ENCODE measurements around the gene LYRM2. TPM values are rescaled to one million over a fixed set of nuclear protein-coding genes. Genes with fewer than 3 reads are reported as not detected.

The LYRM2 gene
- total RNA-seq, 6 experiments from 2014 or later, result 39.9 to 48.4 (median 44.9) TPM

- Mint-ChIP-seq H3K36me3 (ENCODE audit: low read depth) (no peaks in the 10 kb centered on the region), H3K9me3 (no peaks in the 10 kb centered on the region), H3K4me1 (ENCODE audit: low read depth) (no peaks in the 10 kb centered on the region), H3K4me3 (no peak overlapping the region), H3K27ac (no peak overlapping the region), H3K27me3 (ENCODE audit: insufficient read depth) (peaks cover 17% of the 10 kb centered on the region)
- TF ChIP-seq, protein P1, sequence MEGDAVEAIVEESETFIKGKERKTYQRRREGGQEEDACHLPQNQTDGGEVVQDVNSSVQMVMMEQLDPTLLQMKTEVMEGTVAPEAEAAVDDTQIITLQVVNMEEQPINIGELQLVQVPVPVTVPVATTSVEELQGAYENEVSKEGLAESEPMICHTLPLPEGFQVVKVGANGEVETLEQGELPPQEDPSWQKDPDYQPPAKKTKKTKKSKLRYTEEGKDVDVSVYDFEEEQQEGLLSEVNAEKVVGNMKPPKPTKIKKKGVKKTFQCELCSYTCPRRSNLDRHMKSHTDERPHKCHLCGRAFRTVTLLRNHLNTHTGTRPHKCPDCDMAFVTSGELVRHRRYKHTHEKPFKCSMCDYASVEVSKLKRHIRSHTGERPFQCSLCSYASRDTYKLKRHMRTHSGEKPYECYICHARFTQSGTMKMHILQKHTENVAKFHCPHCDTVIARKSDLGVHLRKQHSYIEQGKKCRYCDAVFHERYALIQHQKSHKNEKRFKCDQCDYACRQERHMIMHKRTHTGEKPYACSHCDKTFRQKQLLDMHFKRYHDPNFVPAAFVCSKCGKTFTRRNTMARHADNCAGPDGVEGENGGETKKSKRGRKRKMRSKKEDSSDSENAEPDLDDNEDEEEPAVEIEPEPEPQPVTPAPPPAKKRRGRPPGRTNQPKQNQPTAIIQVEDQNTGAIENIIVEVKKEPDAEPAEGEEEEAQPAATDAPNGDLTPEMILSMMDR (IDR thresholded peaks at IDR 0.05), result no peak
- no peak for DNase-seq
These were observed 74.7 kb downstream of the LYRM2 start for GRCh38 chr6:89563866-89564265.

DNA sequence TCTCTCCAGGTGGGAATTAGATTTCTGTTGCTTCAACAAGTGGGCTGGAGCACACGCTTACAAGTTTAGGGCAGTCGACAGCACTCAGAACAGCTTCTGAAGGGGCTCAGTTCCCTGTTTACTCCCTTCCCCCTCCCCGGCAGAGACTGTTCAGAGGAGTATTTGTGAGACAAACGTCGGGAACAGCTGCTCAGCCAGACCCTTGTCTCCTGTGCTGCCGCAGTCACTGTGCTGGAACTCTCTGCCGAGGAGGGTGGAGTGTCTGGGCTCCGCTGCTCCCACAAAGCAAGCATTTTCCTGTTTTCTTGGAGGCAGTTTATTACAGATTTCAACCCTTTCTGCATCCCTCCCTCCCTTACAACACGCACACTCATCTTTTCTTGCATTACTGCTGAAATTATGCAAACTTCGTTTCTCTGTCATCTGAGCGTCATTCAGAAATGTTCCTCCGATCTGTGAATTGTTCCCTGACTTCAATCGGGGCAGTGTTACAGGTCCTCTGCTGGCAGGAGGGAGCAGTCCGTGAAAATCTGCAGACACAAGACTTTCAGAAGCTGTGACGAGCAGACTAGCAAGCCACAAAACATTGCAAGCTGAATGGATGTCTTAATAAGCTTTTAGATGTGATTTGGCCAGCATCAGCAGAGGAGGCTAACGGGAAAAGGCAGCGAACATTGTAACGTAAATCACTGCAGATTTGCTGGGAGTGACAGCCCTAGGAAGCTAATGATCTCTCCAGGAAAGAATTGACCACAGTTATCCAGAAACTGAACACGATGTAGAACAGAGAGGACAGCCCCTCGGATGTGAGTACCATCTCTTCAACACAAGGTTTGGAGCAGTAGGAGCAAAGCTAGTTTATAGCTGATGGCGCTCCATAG lies 76.2 kb downstream of the LYRM2 start:
- Mint-ChIP-seq H3K4me3 (no peak overlapping the region), H3K36me3 (ENCODE audit: low read depth) (no peaks in the 10 kb centered on the region), H3K27me3 (ENCODE audit: insufficient read depth) (peaks cover 17% of the 10 kb centered on the region), H3K9me3 (no peaks in the 10 kb centered on the region), H3K4me1 (ENCODE audit: low read depth) (no peaks in the 10 kb centered on the region), H3K27ac (no peak overlapping the region)
- TF ChIP-seq, protein P1 (IDR thresholded peaks at IDR 0.05), result no peak
- DNase-seq, result no peak

DNA sequence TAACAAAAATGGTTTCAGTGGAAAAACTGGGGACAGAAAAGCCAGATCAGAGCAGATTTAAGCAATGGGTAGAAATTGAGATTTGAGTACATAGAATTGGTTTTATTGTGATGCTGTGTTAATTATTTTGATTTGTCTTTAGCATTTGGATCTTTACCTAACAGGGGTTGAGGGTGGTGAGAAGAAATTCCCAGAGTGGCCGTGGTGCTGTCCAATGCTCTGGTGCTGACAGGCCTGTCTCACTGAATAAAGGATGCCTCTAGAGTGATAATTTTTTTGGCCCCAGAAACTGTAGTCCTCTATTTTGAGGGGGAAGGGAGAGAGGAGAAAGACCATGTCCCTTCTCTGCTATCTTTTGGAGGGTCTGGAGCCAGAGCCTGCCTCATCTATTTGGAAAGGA lies 79.1 kb downstream of the LYRM2 start:
- Mint-ChIP-seq H3K27me3 (ENCODE audit: insufficient read depth) (peaks cover 11% of the 10 kb centered on the region), H3K4me1 (ENCODE audit: low read depth) (no peaks in the 10 kb centered on the region), H3K36me3 (ENCODE audit: low read depth) (no peaks in the 10 kb centered on the region), H3K27ac (no peak overlapping the region), H3K4me3 (no peak overlapping the region), H3K9me3 (no peaks in the 10 kb centered on the region)
- TF ChIP-seq, protein P1 (IDR thresholded peaks at IDR 0.05), result no peak
- no peak for DNase-seq

DNA sequence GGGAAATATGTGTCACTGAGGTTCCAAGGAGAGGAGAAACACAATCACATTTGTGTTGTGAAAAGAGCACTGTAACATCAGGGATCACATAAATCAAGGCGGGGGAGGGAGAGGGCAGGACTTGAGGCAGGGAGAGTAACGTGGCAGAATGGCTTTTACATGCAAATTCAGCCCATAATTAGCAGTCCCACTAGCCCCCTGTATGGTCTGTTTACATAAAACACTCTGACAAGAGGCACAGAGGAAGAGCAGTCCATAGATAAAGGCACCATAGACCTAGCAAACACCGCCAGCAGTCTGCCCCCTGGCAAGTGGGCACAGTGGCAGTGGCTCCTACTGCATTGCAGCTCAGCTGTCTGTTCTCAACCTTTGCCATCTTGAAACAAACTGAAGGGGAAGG lies 82.7 kb downstream of the LYRM2 start:
- Mint-ChIP-seq H3K4me3 (no peak overlapping the region), H3K9me3 (no peaks in the 10 kb centered on the region), H3K36me3 (ENCODE audit: low read depth) (no peaks in the 10 kb centered on the region), H3K27me3 (ENCODE audit: insufficient read depth) (peaks cover 13% of the 10 kb centered on the region), H3K4me1 (ENCODE audit: low read depth) (no peaks in the 10 kb centered on the region), H3K27ac (no peak overlapping the region)
- TF ChIP-seq, protein P1 (IDR thresholded peaks at IDR 0.05), result no peak
- DNase-seq, result no peak

DNA sequence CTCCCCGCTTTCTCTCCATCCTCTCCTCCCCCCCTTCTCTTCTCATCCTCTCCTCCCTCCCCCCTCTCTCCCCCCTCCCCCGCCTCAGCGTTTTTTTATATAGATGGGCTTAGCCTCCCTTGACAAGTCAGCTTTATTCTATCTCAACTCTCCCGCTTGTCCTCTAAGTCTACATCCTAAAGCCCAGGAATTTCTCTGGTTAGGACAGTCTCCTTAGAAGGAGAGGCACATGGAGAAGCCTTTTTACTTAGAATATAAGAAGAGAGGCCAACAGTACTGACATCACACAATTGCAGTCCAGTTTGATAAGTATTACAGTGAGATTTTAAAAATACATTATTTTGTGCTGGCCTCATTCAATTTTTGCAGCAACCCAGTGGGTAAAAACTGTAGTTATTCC lies 83.5 kb downstream of the LYRM2 start:
- no peaks in the 10 kb centered on the region for H3K36me3 Mint-ChIP-seq (ENCODE audit: low read depth)
- TF ChIP-seq, protein P1 (IDR thresholded peaks at IDR 0.05), result no peak

More for the DNA sequence above, 83.5 kb downstream of the LYRM2 start:
- DNase-seq, result no peak
- no peak overlapping the region for H3K27ac Mint-ChIP-seq
- H3K4me1 Mint-ChIP-seq (ENCODE audit: low read depth), result no peaks in the 10 kb centered on the region
- H3K27me3 Mint-ChIP-seq (ENCODE audit: insufficient read depth), result peaks cover 13% of the 10 kb centered on the region
- H3K4me3 Mint-ChIP-seq, result no peak overlapping the region
- no peaks in the 10 kb centered on the region for H3K9me3 Mint-ChIP-seq
